NCI-H226 (cell line): ENCODE measurements around the gene VPS26C.
"Not testable (repeated sequence)": the region's sequence is repeated elsewhere in the genome, so short reads cannot be mapped to it uniquely, and the experiment has no call there.

Source experiments
- DNase-seq: peaks from one replicate; pipeline ENCODE4 v3.0.0-alpha.2; 2015

VPS26C gene

DNA sequence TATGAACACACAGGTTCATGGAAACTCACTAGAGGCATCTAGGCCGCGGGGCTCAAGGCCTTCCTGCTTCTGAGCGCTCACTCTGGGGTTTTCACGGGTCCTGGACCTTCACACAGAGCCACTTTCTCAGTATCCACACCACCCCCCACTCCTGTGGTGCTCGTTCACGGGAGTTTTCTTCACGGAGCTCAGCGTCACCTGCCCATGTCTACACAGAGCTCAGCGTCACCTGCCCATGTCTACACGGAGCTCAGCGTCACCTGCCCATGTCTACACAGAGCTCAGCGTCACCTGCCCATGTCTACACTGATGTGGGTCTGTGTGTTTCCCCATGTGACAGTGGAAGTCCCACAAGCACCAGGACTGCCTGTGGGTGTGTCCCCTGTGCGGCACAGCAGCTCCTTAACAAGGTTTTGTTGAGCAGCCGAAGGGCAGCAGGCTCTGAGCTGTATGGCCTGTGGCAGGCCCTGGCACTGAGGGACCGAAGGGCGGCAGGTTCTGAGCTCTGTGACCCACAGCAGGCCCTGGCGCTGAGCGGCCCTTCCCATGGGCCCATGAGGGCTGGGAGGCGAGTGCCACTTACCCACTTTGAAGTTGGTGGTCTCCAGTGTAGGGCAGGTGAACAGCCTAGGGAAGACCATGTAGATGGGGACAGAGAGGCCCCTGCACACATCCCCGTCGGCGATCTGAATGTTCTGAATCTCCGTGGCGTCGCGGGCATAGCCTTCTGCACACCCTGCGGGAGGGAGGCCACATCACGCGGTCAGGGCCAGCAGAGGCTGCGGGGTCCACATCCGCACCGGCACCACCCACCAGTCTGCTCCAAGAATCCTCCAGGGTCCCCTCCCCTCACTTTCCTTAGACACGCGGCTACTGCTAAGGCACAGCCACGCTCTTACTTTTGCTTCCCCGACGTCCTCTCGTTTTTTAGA lies 39.8 kb downstream of the VPS26C start:
- no peak for DNase-seq

DNA sequence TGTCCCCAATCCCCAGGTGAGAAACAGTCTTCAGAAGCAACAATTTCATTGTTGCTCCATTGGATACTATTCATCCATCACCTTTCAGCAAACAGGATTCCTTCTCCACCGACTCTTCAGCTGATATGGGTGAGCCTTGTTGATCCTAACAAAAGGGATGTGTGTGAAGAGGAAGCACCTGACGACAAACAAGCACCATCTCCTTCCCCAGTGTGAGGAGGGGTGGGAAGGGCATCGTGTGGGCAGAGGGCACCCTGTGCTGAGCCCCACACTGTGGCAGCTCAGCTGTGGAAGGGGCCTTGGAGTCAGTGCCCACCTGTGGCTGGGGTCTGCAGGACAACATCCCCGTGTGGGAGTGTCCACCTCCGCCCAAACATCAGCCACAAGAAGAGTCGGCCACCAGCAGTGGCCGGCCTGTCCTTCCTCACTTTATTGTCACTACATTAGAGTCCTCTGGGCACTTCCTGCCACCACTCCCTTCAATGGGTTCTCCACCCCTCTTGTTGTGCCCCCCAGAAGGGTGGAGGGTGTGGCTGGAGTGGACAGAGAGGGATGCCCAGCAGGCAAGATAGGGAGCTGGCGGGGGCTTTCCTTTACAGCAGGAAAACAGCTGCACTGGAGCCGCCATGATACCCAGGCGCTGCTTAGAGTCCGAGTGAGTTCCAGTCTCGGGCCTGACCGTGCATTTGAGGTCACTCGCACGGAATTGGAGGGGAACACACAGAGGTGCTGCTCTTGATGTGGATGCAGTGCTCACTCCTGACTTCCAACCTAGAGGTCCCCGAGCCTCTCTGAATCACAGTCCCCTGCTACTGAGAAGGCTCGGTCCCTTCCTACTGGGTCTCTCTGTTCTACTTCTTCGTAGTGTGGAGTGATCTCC lies 40.9 kb downstream of the VPS26C start:
- DNase-seq, result no peak

DNA sequence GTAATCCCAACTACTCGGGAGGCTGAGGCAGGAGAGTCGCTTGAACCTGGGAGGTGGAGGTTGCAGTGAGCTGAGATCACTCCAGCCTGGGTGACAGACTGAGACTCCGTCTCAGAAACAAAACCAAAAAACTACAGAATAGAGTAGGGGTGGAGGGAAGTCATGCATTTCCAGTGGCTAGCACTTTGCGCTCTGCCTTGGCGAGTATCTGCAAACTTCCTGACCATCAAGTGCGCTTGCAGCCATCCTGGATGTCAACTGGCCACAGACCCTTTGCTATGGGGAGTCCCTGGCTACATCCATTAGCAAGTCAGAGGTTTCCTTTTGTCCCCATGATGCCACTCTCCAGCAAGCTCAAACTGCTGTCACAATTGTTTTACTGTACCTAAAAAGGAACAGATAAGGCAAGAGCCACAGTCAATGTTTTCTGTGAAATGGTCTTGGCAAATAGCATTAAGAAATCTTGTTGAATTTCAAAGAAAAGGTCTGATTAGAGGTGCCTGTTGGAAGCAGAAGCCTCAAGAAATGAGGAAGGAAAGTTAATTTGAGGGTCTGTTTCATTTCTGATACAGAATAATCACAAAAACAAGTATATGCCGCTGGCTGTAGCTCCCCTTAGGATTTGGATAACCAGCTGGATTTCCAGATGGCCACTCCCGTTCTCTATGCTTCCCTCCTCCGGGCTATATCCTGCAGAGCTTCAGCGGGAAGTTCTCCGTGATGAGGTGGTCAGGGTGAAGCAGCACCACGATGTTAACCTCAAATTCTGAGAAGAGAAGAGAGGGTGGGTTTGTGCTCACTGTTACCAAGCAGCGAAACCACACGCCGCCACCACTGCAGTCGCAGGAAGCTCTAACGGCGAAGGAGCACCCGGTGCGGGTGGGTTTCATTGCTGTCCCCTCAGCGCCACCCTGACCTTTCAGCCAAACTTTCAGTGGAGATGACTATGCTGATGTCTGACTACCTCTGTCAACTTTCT lies 42.0 kb downstream of the VPS26C start:
- DNase-seq, result no peak

DNA sequence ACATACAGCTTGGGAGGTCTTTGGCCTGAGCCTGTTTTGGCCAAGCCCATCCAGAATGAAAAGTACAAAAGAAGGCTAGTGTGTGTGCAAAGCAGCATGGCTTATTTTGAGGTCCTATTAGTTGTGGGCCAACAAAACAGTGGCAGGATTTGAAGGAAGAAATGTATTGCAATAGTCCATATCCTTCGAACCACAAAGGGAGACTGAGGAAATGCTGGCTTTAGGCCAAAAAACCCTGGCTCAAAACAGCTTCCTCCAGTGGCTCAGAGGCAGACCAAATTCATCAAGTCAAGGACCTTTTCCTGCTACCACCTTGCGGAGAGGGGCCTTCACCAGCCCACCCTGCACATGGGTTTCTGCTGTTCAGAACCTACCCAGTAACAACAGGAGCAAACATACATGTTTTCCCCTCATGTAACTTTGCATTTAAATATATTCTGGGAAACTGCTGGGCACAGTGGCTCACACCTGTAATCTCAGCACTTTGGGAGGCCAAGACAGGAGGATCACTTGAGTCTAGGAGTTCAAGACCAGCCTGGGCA lies 43.3 kb downstream of the VPS26C start:
- DNase-seq, result no peak

DNA sequence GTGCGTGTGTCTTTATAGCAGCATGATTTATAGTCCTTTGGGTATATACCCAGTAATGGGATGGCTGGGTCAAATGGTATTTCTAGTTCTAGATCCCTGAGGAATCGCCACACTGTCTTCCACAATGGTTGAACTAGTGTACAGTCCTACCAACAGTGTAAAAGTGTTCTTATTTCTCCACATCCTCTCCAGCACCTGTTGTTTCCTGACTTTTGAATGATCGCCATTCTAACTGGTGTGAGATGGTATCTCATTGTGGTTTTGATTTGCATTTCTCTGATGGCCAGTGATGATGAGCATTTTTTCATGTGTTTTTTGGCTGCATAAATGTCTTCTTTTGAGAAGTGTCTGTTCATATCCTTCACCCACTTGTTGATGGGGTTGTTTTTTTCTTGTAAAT lies 44.9 kb downstream of the VPS26C start:
- not testable (repeated sequence) for DNase-seq

DNA sequence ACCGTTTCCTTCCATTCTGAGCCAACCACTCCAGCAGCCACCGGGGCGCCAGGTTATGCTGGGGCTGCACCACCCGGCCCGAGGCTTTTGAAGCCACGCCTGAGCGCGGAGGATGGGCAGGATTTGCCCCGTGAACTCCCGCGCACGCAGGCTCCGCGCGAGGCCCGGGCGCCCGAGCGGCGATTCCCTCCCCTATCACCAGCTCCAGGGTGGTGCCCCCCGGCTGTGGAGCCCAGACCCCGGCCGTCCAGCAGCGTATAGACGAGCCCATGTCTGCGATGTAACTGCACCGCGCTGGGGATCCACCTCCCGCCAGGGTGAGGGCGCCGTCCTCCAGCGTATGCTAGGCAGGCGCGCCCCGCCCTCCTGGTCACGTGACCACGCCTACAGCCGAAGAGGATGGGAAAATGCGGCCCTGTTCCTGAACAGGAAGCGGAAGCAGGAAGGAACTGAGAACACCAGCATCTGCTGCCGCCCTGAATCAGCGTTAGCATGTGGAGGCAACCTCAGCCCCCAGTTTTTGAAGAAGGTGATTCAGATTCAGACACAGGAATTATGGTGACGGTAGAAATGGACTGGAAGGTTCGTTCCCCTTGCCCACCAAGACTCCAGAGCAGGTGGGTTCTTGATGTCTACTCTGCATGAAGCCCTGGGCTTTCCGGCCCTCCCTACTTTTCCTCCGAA lies 46.0 kb downstream of the VPS26C start:
- peak; percentile 80 for DNase-seq

DNA sequence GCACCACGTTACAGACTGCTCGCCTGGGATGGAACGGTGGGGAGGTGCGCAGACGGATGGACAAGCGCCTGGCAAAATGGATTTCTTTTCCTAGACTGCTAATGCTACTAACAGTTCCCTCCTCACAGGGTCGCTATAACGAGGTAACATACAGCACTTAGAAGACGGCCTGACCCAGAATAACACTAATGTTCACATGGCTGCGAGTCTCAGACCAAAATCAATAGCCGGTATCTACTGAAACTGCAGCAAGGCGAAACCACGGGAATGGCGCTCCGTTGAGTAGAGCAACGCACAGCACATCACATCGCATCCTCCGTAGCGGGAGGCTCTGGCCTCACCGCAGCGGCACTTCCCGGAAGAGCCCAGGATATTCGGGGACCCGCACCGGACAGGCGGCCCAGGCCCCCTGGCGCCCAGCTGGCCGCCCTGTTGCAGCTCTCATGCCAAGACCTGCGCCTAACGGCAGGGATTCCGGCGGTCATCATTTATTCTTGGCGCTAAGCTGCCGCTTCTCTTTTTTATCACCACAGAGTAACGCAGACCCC lies 46.6 kb downstream of the VPS26C start:
- no peak for DNase-seq

DNA sequence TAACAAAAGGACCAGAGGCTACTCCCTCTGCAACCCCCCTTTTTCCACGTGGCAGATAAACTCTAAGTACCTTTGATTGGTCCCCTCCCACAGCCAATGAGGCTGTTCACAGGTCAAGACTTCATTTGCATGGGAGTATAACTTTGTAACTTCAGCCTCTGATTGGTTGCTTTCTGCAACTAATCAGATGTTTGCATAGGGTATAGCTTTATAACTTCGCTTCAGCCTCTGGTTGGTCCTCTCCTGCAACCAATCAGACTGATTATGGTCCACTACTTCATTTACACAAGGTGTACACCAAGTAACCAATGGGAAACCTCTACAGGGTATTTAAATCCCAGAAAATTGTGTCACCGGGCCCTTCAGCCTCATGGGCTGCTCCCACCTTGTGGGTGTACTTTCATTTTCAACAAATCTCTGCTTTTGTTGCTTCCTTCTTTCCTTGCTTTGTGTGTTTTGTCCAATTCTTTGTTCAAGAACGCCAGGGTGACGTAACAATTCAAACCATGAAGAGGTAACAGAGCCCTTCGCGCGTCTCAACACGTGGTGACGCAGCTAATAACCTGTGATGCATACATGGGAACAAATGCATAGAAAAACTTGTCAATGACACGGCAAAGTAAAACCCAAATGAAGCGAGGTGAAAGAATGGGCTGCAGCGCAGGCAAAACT lies 47.2 kb downstream of the VPS26C start:
- DNase-seq, result no peak

DNA sequence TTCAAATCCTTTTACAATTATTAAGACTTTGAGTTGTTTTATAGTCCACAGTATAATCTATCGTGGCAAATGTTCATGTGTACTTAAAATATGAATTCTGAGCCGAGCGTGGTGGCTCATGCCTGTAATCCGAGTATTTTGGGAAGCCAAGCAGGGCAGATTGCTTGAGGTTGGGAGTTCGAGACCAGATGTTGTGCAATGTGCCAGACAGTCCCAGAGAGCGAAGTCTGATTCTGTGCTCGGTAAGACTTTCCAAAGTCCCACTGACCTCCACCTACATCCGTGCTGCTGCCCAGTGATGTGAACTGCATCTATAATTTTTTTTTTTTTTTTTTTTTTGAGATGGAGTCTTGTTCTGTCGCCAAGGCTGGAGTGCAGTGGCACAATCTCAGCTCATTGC lies 52.2 kb downstream of the VPS26C start:
- no peak for DNase-seq

DNA sequence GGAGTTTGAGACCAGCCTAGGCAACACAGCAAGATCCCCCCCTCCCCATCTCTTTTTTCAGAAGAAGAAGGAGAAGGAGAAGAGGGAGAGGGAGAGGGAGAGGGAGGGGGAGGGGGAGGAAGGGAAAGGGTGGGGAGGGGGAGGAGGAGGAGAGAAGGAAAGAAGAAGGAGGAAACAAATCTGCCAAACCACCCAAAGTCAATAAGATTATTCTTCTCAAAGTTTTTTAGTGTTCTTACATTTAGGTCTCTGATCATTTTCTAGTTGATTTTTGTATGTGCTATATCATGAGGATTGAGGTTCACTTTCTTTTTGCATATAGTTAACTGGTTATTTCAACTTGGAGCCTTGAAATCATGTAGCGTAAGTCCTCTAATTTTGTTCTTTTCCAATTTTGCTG lies 56.3 kb downstream of the VPS26C start:
- no peak for DNase-seq

DNA sequence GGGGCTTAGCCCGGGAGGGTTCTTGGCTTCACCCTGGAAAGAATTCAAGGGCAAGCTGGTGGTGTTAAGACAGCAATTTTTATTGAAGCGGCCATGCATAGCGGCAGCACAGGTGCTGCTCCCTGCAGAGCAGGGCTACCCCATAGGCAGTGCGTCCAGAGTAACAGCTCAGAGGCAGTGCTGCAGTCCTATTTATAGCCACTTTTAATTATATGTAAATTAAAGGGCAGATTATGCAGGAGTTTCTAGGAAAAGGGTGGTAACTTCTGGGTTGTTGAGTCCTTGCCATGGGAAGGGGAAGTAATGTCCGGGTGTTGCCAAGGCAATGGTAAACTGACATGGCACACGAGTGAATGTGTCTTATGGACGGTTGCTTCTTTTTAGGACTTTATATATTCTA lies 57.0 kb downstream of the VPS26C start:
- no peak for DNase-seq

DNA sequence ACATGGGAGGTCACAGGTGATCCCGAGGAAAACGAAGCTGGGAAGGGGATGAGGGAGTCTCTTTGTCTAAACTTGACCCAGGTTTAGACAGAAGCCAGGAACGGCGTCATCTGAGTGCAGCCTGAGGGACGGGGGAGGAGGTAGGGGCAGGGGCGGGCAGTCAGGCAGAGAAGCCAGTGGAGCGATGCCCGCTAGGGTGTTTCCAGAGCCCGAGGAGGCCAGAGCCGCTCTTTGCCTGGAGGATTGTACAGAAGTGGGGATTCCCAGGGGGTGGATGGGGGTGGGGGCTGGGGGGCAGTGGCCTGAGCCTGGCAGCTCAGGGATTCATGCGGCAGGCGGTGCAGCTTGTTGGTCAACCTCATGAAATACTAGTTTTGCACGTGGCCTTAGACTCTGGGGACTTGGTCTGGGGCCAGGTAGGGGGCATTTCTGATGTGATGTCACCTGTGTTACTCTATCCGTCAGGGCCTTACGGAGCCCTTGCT lies 58.4 kb downstream of the VPS26C start:
- no peak for DNase-seq

DNA sequence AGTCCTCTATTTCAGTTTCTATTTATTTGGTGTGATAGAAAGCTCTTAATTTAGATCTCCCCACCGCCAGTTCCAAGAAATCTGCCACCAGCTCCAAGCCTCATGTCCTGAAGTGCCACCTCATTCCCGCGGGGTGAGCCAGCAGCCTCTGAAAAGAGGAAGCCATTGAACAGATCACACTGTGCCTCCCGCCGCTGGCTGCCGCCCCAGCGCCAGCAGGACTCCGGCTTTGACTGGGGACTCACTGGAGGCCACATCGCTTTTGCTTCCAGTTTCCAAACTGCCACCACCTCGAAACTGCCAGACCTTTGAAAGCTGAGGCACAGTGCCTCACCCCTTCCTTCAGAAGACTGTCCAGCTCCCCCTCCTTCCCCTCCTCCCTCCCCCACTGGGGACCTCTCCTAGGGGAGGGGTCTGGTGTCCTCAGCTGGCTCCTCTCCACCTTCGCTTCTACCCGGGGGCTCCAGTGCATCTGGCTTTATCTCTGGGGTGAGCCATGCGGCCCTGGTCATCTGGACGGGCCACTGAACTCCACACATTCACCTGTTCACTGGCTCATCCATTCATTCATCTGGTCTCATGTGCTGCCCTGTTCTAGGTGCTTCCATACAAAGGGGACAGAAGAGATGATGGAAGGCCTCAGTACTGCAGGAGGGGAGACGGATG lies 58.9 kb downstream of the VPS26C start:
- DNase-seq, result no peak

DNA sequence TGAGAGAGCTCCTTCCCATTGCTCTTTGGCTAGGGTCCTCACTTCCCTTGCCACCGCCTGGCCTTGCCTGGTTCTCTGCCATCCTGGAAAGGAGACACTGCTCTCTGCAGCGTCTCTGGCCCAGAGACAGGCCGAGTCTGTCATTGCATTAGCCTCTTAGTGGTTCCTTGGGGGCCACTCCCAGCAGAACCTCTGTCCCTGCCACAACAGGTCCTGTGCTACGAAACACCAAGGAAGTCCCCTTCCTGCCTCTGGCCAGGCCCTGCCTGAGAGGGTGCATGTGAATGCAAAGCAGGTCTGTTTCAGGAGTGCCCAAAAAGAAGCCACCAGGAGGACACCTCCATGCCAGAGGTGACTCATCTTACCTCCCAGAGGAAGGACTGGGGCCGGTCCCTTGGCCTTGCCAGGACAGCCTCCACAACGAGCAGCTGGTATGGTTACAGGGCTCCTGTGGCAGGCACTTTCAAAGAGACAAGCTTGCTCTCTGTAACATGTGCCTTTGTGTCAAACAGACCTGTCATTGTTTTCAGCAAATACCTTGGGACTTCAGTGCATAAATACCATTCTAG lies 59.6 kb downstream of the VPS26C start:
- no peak for DNase-seq

DNA sequence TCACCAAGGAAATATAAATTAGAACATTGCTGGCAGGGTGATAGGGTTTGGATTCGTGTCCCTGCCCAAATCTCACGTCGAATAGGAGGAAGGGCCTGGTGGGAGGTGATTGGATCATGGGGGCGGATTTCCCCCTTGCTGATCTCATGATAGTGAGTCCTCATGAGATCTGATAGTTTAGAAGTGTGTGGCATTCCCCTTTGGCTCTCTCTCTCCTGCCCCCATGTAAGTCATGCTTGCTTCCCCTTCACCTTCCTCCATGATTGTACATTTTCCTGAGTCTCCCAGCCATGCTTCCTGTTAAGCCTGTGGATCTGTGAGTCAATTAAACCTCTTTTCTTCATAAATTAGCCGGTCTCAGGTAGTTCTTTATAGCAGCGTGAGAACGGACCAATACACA lies 60.6 kb downstream of the VPS26C start:
- no peak for DNase-seq

DNA sequence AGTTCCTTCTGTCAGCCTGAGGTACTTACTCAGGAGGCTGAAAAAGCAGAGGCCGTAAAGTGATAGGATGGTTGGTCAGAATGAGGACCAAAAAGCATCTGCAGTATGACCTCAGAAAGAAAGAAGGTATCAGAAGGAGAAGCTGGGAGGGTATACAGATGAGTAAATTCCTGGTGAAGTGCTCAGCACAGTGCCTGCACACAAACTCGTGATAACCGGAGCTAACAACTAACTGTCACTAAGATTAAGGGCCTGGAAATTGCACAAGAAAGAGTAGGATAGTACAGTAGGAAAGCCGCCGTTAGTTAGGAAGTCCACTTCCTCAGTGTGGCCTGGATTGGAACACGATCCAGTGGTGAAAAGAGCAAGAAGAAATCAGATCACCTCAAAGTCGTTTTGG lies 62.6 kb downstream of the VPS26C start:
- peak; percentile 81 for DNase-seq

DNA sequence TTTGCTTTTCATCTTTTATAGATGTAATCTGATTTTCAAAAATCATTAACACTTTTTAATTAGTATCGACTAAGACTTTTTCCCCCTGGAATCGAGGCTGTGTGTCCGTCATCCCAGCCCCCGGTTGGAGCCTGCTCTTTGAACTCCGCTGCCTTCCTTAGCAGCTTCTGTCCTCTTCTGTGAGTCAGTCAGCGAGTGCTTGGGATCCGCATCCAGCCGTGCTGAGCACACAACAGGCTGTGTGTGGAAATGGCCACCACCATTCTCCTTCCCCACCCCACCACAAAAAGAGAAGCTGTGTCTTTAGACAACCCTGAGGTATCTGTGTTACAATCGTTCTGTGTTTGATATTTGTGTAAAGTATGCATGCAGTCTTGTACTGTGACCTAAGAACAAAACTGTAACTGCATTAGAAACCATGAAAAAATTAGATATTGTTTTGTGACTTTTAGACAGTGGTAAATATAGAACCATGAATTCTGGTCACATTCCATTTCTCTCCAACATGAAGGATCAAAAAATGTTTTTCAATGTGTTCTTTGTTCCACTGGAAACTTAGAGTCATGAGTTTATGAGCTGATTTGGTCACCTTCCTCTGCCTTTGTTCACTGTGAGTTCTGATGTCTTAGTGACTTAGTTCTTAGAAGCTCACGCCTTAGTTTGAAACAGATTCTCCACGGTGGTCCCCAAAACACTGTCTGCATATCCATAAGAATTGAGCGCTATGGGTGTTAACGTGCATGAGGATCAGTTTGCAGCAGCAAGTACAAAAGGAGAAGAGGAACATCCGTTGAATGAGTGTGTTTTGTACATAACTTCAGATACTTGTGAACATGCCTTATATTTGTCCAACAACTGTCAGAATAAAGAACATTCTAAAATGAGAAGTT lies 64.7 kb downstream of the VPS26C start:
- DNase-seq, result no peak

DNA sequence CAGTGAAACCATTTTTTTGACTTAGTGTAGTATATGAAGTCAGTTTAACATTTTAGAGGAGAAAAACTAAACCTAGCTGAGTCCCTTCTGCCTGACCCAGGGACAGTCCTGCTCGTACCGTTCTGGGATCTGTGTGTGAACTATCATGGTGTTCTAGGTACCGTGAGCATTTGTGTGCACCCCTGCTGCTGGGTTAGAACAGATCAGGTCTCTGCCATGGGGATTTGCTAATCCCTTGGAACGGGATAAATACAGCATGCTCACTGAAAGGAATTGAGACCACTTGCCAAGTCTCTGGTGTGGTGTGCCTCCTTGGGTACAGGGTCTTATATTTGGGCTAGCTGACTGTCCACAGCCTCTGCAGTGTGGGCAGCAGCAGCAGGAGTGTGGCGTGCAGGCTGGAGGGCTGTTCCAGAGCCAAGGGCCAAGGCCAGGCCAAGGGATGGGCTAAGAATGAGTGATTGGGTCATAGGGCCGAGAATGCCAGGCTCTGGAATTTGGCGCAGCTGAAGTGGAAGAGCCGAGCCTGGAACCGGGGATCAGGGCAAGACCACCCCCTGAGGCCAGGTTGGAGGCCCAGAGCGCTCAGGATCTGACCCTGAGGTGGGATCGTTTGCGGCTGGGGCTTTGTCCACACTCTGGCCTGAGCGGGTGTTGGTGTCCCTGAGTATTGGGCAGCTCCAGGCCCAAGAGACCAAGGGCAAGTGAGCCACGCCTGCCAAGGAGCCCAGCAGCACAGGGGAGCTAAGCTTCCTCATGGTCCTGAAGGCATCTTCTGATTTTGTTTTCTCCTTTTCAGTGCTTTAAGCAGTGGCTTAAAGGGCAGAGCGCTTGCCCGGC lies 66.3 kb downstream of the VPS26C start:
- no peak for DNase-seq
